Hepatocyte (in vitro differentiated cells): ENCODE results near the gene EPB41L1. TPM values are rescaled to one million over a fixed set of nuclear protein-coding genes. Genes with fewer than 3 reads are reported as not detected.

Experiments
- DNase-seq: peaks from one replicate; pipeline ENCODE4 v3.0.0-alpha.2; 2016; ENCODE audit warnings: low spot score
- H2AFZ ChIP-seq: fragments of 200-600 bp; sonication (generic); 2 replicates; pipeline ENCODE4 v1.6.0; 2016; ENCODE audit warnings: antibody characterized with exemption, mild to moderate bottlenecking
- H3K27ac ChIP-seq: fragments of 200-600 bp; sonication (generic); 2 replicates; pipeline ENCODE4 v1.5.1; 2016; ENCODE audit warnings: mild to moderate bottlenecking
- H3K27me3 ChIP-seq: fragments of 200-600 bp; sonication (generic); 2 replicates; pipeline ENCODE4 v1.6.1; 2016
- H3K36me3 ChIP-seq: fragments of 200-600 bp; sonication (generic); replicated peaks from 2 replicates; pipeline ENCODE4 v1.5.1; 2016; ENCODE audit warnings: low read depth; ENCODE audit not compliant: insufficient read depth
- H3K4me1 ChIP-seq: fragments of 200-600 bp; sonication (generic); 2 replicates; pipeline ENCODE4 v1.5.1; 2016; ENCODE audit warnings: mild to moderate bottlenecking, moderate library complexity; ENCODE audit not compliant: insufficient read depth
- H3K4me2 ChIP-seq: fragments of 200-600 bp; sonication (generic); 2 replicates; pipeline ENCODE4 v1.6.0; 2016
- H3K4me3 ChIP-seq: fragments of 200-600 bp; sonication (generic); 2 replicates; pipeline ENCODE4 v1.5.1; 2016; ENCODE audit warnings: mild to moderate bottlenecking
- H3K79me2 ChIP-seq: fragments of 200-600 bp; sonication (generic); 2 replicates; pipeline ENCODE4 v1.6.0; 2017; ENCODE audit warnings: mild to moderate bottlenecking
- H3K9me2 ChIP-seq: fragments of 200-600 bp; sonication (generic); replicated peaks from 2 replicates; pipeline ENCODE4 v1.6.0; 2017; ENCODE audit warnings: mild to moderate bottlenecking; ENCODE audit not compliant: insufficient read depth
- H3K9me3 ChIP-seq: fragments of 200-600 bp; sonication (generic); 2 replicates; pipeline ENCODE4 v1.5.1; 2016; ENCODE audit warnings: low read depth, mild to moderate bottlenecking
- H4K20me1 ChIP-seq: fragments of 200-600 bp; sonication (generic); 2 replicates; pipeline ENCODE4 v1.6.0; 2016; ENCODE audit warnings: mild to moderate bottlenecking; ENCODE audit not compliant: insufficient read depth, poor library complexity, severe bottlenecking
- EZH2 ChIP-seq: fragments of 200-600 bp; sonication (generic); IDR thresholded peaks from 2 replicates; pipeline ENCODE4 v1.6.1; 2016; ENCODE audit warnings: antibody characterized with exemption, mild to moderate bottlenecking, borderline replicate concordance
- EZH2phosphoT487 ChIP-seq: fragments of 200-600 bp; sonication (generic); IDR thresholded peaks from one replicate; pipeline ENCODE4 v1.6.1; 2018; ENCODE audit warnings: antibody characterized with exemption, mild to moderate bottlenecking, low read depth, moderate library complexity; ENCODE audit not compliant: unreplicated experiment, severe bottlenecking
- WGBS: methylation state at CpG from one replicate; pipeline ENCODE4 v1.1.6; 2016; ENCODE audit warnings: low lambda C conversion rate; ENCODE audit errors: missing lambda C conversion rate; 5-methylcytosine and 5-hydroxymethylcytosine counted together
- polyA plus RNA-seq: library from polyadenylated mRNA; unstranded; fragments of >200 nt; fragmentation: Nextera tagmentation; extraction: Ambion mirVana; gene quantifications from 2 replicates; pipeline ENCODE4 v1.2.1, GENCODE V29; 2016
- total RNA-seq: library from RNA; depleted of rRNA; stranded (reverse); fragments of >200 nt; gene quantifications from 2 replicates; pipeline ENCODE4 v1.2.3, GENCODE V29; 2014
- TF ChIP-seq, protein P1 (sequence below): fragments of 200-600 bp; sonication (generic); IDR thresholded peaks from 2 replicates; pipeline ENCODE4 v1.5.1; 2016; ENCODE audit warnings: antibody characterized with exemption, mild to moderate bottlenecking; ENCODE audit not compliant: poor library complexity

The EPB41L1 gene
- total and polyA plus RNA-seq, 2 experiments from 2014 or later: 25.2 to 36.4 TPM

DNA sequence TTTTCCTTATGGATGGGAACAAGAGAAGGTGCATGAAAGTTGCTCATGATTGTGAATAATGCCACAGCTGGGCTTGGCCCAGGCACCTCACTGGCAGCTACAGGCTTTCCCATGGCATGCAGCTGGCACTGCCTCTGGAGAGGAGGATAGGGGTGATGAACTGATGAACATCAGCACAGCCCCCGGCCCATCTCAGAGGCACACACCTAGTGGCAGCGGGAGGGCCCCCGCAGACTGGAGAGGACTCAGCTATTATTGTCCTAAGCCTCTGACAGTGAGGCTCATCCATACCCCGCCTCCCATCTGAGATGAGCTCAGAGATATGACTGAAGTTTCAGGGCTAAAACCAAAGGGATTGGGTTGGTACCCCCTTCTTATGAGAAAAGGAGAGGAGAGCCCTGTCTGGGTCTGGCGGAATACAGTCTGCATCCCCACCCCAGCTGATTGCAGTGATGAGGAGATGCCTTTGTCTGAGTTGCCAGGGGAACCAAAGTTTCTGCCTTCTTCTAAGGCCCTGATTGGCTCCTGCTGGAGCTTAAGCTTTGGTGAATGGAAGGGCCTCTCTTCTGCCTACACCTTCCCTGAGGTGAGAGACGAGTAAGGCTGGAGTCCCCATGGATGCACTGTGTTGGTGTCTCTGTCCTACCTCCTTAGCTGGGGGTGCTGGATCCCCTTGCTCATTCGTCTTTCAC lies 27.6 kb upstream of the EPB41L1 start:
- WGBS: 84% methylated on average over 7 of the region's 7 CpGs
- no peak overlapping the region for H3K4me2 ChIP-seq
- TF ChIP-seq EZH2phosphoT487 (no peak), EZH2 (no peak)
- TF ChIP-seq, protein P1, sequence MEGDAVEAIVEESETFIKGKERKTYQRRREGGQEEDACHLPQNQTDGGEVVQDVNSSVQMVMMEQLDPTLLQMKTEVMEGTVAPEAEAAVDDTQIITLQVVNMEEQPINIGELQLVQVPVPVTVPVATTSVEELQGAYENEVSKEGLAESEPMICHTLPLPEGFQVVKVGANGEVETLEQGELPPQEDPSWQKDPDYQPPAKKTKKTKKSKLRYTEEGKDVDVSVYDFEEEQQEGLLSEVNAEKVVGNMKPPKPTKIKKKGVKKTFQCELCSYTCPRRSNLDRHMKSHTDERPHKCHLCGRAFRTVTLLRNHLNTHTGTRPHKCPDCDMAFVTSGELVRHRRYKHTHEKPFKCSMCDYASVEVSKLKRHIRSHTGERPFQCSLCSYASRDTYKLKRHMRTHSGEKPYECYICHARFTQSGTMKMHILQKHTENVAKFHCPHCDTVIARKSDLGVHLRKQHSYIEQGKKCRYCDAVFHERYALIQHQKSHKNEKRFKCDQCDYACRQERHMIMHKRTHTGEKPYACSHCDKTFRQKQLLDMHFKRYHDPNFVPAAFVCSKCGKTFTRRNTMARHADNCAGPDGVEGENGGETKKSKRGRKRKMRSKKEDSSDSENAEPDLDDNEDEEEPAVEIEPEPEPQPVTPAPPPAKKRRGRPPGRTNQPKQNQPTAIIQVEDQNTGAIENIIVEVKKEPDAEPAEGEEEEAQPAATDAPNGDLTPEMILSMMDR: no peak
- peaks cover 3% of the 10 kb centered on the region for H3K4me1 ChIP-seq
- H3K79me2 ChIP-seq: peaks cover 3% of the 10 kb centered on the region
- no peak overlapping the region for H2AFZ ChIP-seq
- H3K27ac ChIP-seq: no peak overlapping the region
- no peaks in the 10 kb centered on the region for H3K27me3 ChIP-seq
- no peaks in the 10 kb centered on the region for H3K9me2 ChIP-seq
- no peaks in the 10 kb centered on the region for H3K36me3 ChIP-seq
- H3K4me3 ChIP-seq: no peak overlapping the region
- DNase-seq: no peak
- H4K20me1 ChIP-seq: no peaks in the 10 kb centered on the region
- no peaks in the 10 kb centered on the region for H3K9me3 ChIP-seq

DNA sequence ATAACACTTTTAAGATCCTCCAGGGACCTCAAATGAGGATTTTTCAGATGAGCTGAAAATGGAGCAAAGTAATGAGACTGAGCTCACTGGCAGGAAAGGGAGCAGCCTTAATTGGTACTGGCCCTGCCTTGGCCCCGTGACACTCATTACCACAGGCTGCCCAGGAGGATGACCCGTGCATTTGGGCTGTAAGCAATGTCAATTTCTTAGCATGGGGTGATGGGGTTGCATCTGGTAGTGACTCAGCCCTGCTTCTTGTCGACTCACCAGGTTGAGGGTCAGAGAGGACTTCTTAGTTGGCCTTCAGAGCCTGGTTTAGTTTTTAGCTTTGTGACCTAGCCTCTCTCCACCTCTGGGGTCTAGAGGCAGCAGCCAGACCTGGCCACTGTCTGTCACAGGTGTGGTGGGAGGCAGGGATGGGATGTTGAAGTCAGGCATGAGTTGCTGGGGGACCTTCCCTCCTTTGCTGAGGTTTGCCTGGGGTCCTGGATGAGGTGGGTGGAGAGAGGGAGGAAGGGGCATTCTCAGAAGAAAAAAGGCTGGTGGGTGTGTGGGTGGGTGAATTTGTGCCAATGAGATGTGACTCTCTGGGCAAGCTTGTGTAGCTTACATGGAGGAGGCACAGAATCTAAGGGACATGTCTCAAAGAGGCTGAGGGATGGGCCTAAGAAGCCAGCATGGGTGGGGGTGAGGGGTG lies 25.9 kb upstream of the EPB41L1 start:
- no peak overlapping the region for H3K27ac ChIP-seq
- TF ChIP-seq, protein P1: no peak
- no peak for TF ChIP-seq EZH2
- no peak for TF ChIP-seq EZH2phosphoT487

DNA sequence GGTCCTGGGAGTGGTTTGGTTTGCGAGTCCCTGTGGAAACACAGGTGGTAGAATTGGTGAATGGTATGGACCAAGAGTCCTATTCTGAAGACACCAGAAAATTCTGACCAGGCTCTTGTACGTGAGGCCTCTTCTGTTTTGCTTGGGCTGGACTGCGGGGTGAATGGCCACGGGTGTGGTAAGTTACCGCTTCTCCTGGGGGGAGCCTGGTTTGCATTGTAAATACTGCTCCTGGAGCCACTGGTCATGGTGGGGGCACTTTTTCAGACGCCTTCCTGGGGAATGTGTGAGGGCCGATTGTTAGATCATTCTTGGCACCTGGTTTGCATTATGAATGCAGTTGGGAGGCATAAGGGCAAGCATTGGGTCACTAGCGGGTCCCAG lies 25.4 kb upstream of the EPB41L1 start:
- no peak overlapping the region for H2AFZ ChIP-seq
- H4K20me1 ChIP-seq: no peaks in the 10 kb centered on the region
- no peak for DNase-seq
- no peaks in the 10 kb centered on the region for H3K27me3 ChIP-seq
- 77% methylated on average over 8 of the region's 8 CpGs for WGBS
- no peak overlapping the region for H3K4me3 ChIP-seq
- no peak overlapping the region for H3K4me2 ChIP-seq
- H3K9me2 ChIP-seq: no peaks in the 10 kb centered on the region
- TF ChIP-seq EZH2phosphoT487 (no peak), EZH2 (no peak)
- TF ChIP-seq, protein P1: no peak
- no peaks in the 10 kb centered on the region for H3K79me2 ChIP-seq
- no peak overlapping the region for H3K27ac ChIP-seq
- H3K36me3 ChIP-seq: no peaks in the 10 kb centered on the region
- H3K4me1 ChIP-seq: no peaks in the 10 kb centered on the region
- no peaks in the 10 kb centered on the region for H3K9me3 ChIP-seq

More for the DNA sequence above, 25.9 kb upstream of the EPB41L1 start:
- WGBS: 63% methylated on average over 3 of the region's 3 CpGs
- no peaks in the 10 kb centered on the region for H3K27me3 ChIP-seq
- DNase-seq: no peak
- no peak overlapping the region for H3K4me3 ChIP-seq
- H3K36me3 ChIP-seq: no peaks in the 10 kb centered on the region
- no peaks in the 10 kb centered on the region for H3K9me3 ChIP-seq
- H4K20me1 ChIP-seq: no peaks in the 10 kb centered on the region
- H3K4me2 ChIP-seq: no peak overlapping the region
- H3K79me2 ChIP-seq: no peaks in the 10 kb centered on the region
- H3K9me2 ChIP-seq: no peaks in the 10 kb centered on the region
- H2AFZ ChIP-seq: no peak overlapping the region
- H3K4me1 ChIP-seq: no peaks in the 10 kb centered on the region
